Esophagus muscularis mucosa (tissue), 4 donors: ENCODE data around the gene PKHD1. TPM values are rescaled to one million over a fixed set of nuclear protein-coding genes. Genes with fewer than 3 reads are reported as not detected.
A peak's percentile ranks its signal among the peaks of the same experiment; 100 is the strongest.

ENCODE experiments used
- DNase-seq: peaks from one replicate; pipeline ENCODE4 v3.0.0-alpha.2; 2017; ENCODE audit errors: extremely low spot score
- H3K27ac ChIP-seq, 4 donors: fragments of 200-600 bp; sonication (generic); replicated peaks in 1 of 4; 1 replicate in 3 of 4; 2 replicates in 1 of 4; pipeline ENCODE4 v1.5.1; 2016 to 2019; ENCODE audit warnings: mild to moderate bottlenecking in 1 of 4
- H3K27me3 ChIP-seq, 4 donors: fragments of 200-600 bp; sonication (generic); one replicate each; pipeline versions ENCODE4 v1.5.1 to v1.6.0; 2016 to 2019
- H3K36me3 ChIP-seq, 4 donors: fragments of 200-600 bp; sonication (generic); one replicate each; pipeline ENCODE4 v1.5.1; 2016 to 2019
- H3K4me1 ChIP-seq, 4 donors: fragments of 200-600 bp; sonication (generic); one replicate each; pipeline ENCODE4 v1.5.1; 2016 to 2019
- H3K4me3 ChIP-seq, 4 donors: fragments of 200-600 bp; sonication (generic); 1 replicate in 2 of 4; 2 replicates in 2 of 4; pipeline ENCODE4 v1.5.1; 2016 to 2019; ENCODE audit warnings: mild to moderate bottlenecking in 4 of 4, moderate library complexity in 1 of 4
- H3K9me3 ChIP-seq, 4 donors: fragments of 200-600 bp; sonication (generic); 1 replicate in 3 of 4; 2 replicates in 1 of 4; pipeline ENCODE4 v1.5.1; 2016 to 2019
- CTCF ChIP-seq, 3 experiments: fragments of 200-600 bp in 2 of 3; fragments of 450-650 bp in 1 of 3; sonication (generic) in 2 of 3; IDR thresholded peaks; one replicate each; pipeline ENCODE4 v1.5.1; 2017 to 2019; ENCODE audit warnings: antibody characterized with exemption in 3 of 3, mild to moderate bottlenecking in 2 of 3, moderate library complexity in 1 of 3
- EP300 ChIP-seq: sonication (generic); formaldehyde crosslinking; IDR thresholded peaks from one replicate; pipeline ENCODE4 v1.6.1; 2017; ENCODE audit warnings: antibody characterized with exemption
- POLR2A ChIP-seq: fragments of 450-650 bp; IDR thresholded peaks from one replicate; pipeline ENCODE4 v1.6.1; 2017; ENCODE audit warnings: antibody characterized with exemption, moderate library complexity, mild to moderate bottlenecking, low read depth
- POLR2AphosphoS5 ChIP-seq, 2 donors: sonication (generic); formaldehyde crosslinking; IDR thresholded peaks; one replicate each; pipeline ENCODE4 v1.6.1; 2017; ENCODE audit warnings: antibody characterized with exemption in 2 of 2
- WGBS: methylation state at CpG from one replicate; pipeline ENCODE4 v1.1.5; 2018; 5-methylcytosine and 5-hydroxymethylcytosine counted together
- intact Hi-C: fragments of 100-400 bp; cut with DNase I; formaldehyde crosslinking; loops from one replicate; pipeline ENCODE4 v1.15.1; 2023
- total RNA-seq, 4 donors: library from RNA; depleted of rRNA; stranded (reverse); fragments of >200 nt; gene quantifications; one replicate each; pipeline versions ENCODE4 v1.1.0 to v1.2.1, GENCODE V29; 2016

PKHD1 gene
- total RNA-seq, 4 donors from 2014 or later = under 0.01 TPM; not detected in 3

- no peak for DNase-seq
- TF ChIP-seq POLR2A (no peak), EP300 (no peak), CTCF (IDR thresholded peaks at IDR 0.05) (no peak), POLR2AphosphoS5 (IDR thresholded peaks at IDR 0.05) (no peak)
- no peaks in the 10 kb centered on the region for H3K4me1 ChIP-seq
- no peaks in the 10 kb centered on the region for H3K27me3 ChIP-seq
- H3K27ac ChIP-seq = no peak overlapping the region
- WGBS = 63% methylated on average over 4 of the region's 4 CpGs
- H3K36me3 ChIP-seq = no peaks in the 10 kb centered on the region
- H3K9me3 ChIP-seq = no peaks in the 10 kb centered on the region
- no peak overlapping the region for H3K4me3 ChIP-seq
- intact Hi-C loops = no loop called here
Measured at GRCh38 chr6:52076791-52077179, 10.6 kb downstream of the PKHD1 start.

- DNase-seq = no peak
- no peak overlapping the region for H3K27ac ChIP-seq
- WGBS = 67% methylated on average over 5 of the region's 5 CpGs
- no peaks in the 10 kb centered on the region for H3K36me3 ChIP-seq
- no peak for TF ChIP-seq EP300
- TF ChIP-seq POLR2A = no peak
- TF ChIP-seq POLR2AphosphoS5 (IDR thresholded peaks at IDR 0.05) = no peak
- no peak for TF ChIP-seq CTCF (IDR thresholded peaks at IDR 0.05)
- no peak overlapping the region for H3K4me3 ChIP-seq
- no peaks in the 10 kb centered on the region for H3K27me3 ChIP-seq
- H3K9me3 ChIP-seq = no peaks in the 10 kb centered on the region
- no peaks in the 10 kb centered on the region for H3K4me1 ChIP-seq
- intact Hi-C loops = no loop called here
Measured at GRCh38 chr6:52074716-52075115, 12.7 kb downstream of the PKHD1 start.

- intact Hi-C loops = no loop called here
- Histone ChIP-seq H3K36me3 (no peaks in the 10 kb centered on the region), H3K27me3 (no peaks in the 10 kb centered on the region), H3K9me3 (no peaks in the 10 kb centered on the region), H3K4me1 (no peaks in the 10 kb centered on the region), H3K27ac (no peak overlapping the region), H3K4me3 (no peak overlapping the region)
- no peak for TF ChIP-seq POLR2A
- TF ChIP-seq POLR2AphosphoS5 (IDR thresholded peaks at IDR 0.05) = no peak
- TF ChIP-seq EP300 = no peak
- no peak for TF ChIP-seq CTCF (IDR thresholded peaks at IDR 0.05)
- DNase-seq = no peak
- 74% methylated on average over 2 of the region's 2 CpGs for WGBS
Measured at GRCh38 chr6:52074155-52074554, 13.3 kb downstream of the PKHD1 start.

GRCh38 chr6:52065621-52066020 lies 21.8 kb downstream of the PKHD1 start:
- H3K27ac ChIP-seq = no peak overlapping the region
- peaks cover 0 to 5% (median 0%) of the 10 kb centered on the region in 4 donors for H3K4me1 ChIP-seq
- no peak for DNase-seq
- no peak for TF ChIP-seq POLR2A
- no peak for TF ChIP-seq CTCF (IDR thresholded peaks at IDR 0.05)
- no peak for TF ChIP-seq EP300
- no peak for TF ChIP-seq POLR2AphosphoS5 (IDR thresholded peaks at IDR 0.05)
- no peaks in the 10 kb centered on the region for H3K27me3 ChIP-seq
- no peaks in the 10 kb centered on the region for H3K9me3 ChIP-seq
- H3K36me3 ChIP-seq = no peaks in the 10 kb centered on the region
- no peak overlapping the region for H3K4me3 ChIP-seq
- intact Hi-C loops = no loop called here

GRCh38 chr6:52063584-52064344 lies 23.6 kb downstream of the PKHD1 start:
- H3K36me3 ChIP-seq = no peaks in the 10 kb centered on the region
- no peaks in the 10 kb centered on the region for H3K27me3 ChIP-seq
- H3K4me1 ChIP-seq = peaks cover 0 to 5% (median 0%) of the 10 kb centered on the region in 4 donors
- no peak overlapping the region for H3K27ac ChIP-seq
- intact Hi-C loops = no loop called here
- no peak for DNase-seq
- TF ChIP-seq CTCF (IDR thresholded peaks at IDR 0.05) = peak; percentile 31 to 49 (median 43)
- no peak for TF ChIP-seq EP300
- peak overlapping the region in 1 of 4 donors; percentile 29 for H3K4me3 ChIP-seq
- 32% methylated on average over 5 of the region's 5 CpGs for WGBS
- H3K9me3 ChIP-seq = no peaks in the 10 kb centered on the region
